Measurements from ENCODE around the gene GIT2.

The GIT2 gene

GRCh38 chr12:109926016-109926415 is 70.2 kb downstream of the GIT2 start:
- Histone ChIP-seq H3K4me3 (ENCODE audit: insufficient read depth, low read depth, low read length) (no peak overlapping the region), H3K27me3 (ENCODE audit: control insufficient read depth, insufficient read depth, low read length, poor library complexity, severe bottlenecking) (no peaks in the 10 kb centered on the region), H3K27ac (ENCODE audit: insufficient read depth, low read depth, low read length, poor library complexity, severe bottlenecking) (no peak overlapping the region), H3K36me3 (ENCODE audit: control insufficient read depth, insufficient read depth, low read length) (no peaks in the 10 kb centered on the region), H3K4me1 (ENCODE audit: control insufficient read depth, insufficient read depth, low read length) (no peaks in the 10 kb centered on the region), H3K9me3 (ENCODE audit: control insufficient read depth, low read length) (no peaks in the 10 kb centered on the region)
- 85 to 87% methylated on average over 8 of the region's 8 CpGs for WGBS, 2 experiments

- Histone ChIP-seq H3K4me1 (ENCODE audit: control insufficient read depth, insufficient read depth, low read length) (no peaks in the 10 kb centered on the region), H3K27ac (ENCODE audit: insufficient read depth, low read depth, low read length, poor library complexity, severe bottlenecking) (no peak overlapping the region), H3K36me3 (ENCODE audit: control insufficient read depth, insufficient read depth, low read length) (no peaks in the 10 kb centered on the region), H3K27me3 (ENCODE audit: control insufficient read depth, insufficient read depth, low read length, poor library complexity, severe bottlenecking) (no peaks in the 10 kb centered on the region), H3K9me3 (ENCODE audit: control insufficient read depth, low read length) (no peaks in the 10 kb centered on the region), H3K4me3 (ENCODE audit: insufficient read depth, low read depth, low read length) (no peak overlapping the region)
- WGBS, 2 experiments, result 83 to 87% methylated on average over 20 of the region's 20 CpGs
Measured at GRCh38 chr12:109925185-109925840, 70.9 kb downstream of the GIT2 start.

- H3K4me1 ChIP-seq (ENCODE audit: control insufficient read depth, insufficient read depth, low read length), result no peaks in the 10 kb centered on the region
- WGBS, 2 experiments, result 88 to 89% methylated on average over 17 of the region's 17 CpGs
- no peaks in the 10 kb centered on the region for H3K27me3 ChIP-seq (ENCODE audit: control insufficient read depth, insufficient read depth, low read length, poor library complexity, severe bottlenecking)
- no peak overlapping the region for H3K27ac ChIP-seq (ENCODE audit: insufficient read depth, low read depth, low read length, poor library complexity, severe bottlenecking)
- H3K36me3 ChIP-seq (ENCODE audit: control insufficient read depth, insufficient read depth, low read length), result no peaks in the 10 kb centered on the region
- no peaks in the 10 kb centered on the region for H3K9me3 ChIP-seq (ENCODE audit: control insufficient read depth, low read length)
- H3K4me3 ChIP-seq (ENCODE audit: insufficient read depth, low read depth, low read length), result no peak overlapping the region
Measured at GRCh38 chr12:109923481-109924245, 72.5 kb downstream of the GIT2 start.

DNA sequence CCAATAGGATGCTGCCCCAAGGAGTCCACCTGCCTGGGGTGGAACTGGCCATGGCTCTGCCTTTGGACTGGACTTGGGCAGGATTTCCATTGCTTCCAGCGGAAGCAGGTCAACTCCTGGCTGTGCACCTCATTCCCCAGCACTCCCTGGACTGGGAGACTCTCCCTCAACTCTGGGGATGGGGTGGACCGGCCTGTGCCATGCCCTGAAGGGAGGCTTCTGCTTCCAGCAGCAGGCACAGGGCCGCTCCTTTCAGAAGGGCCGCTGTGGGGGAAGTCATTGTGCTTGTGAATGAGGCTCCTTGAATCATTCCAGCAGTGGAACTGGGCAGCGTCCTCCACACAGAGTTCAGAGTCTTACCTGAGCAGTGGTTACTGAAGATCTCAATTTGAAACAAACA is 73.1 kb downstream of the GIT2 start:
- 87 to 88% methylated on average over 5 of the region's 5 CpGs for WGBS, 2 experiments
- no peaks in the 10 kb centered on the region for H3K4me1 ChIP-seq (ENCODE audit: control insufficient read depth, insufficient read depth, low read length)
- no peaks in the 10 kb centered on the region for H3K9me3 ChIP-seq (ENCODE audit: control insufficient read depth, low read length)
- peaks cover 2% of the 10 kb centered on the region for H3K36me3 ChIP-seq (ENCODE audit: control insufficient read depth, insufficient read depth, low read length)
- no peaks in the 10 kb centered on the region for H3K27me3 ChIP-seq (ENCODE audit: control insufficient read depth, insufficient read depth, low read length, poor library complexity, severe bottlenecking)
- H3K27ac ChIP-seq (ENCODE audit: insufficient read depth, low read depth, low read length, poor library complexity, severe bottlenecking), result no peak overlapping the region
- no peak overlapping the region for H3K4me3 ChIP-seq (ENCODE audit: insufficient read depth, low read depth, low read length)

- no peaks in the 10 kb centered on the region for H3K9me3 ChIP-seq (ENCODE audit: control insufficient read depth, low read length)
- H3K27ac ChIP-seq (ENCODE audit: insufficient read depth, low read depth, low read length, poor library complexity, severe bottlenecking), result no peak overlapping the region
- 84 to 94% methylated on average over 4 of the region's 4 CpGs for WGBS, 2 experiments
- no peaks in the 10 kb centered on the region for H3K4me1 ChIP-seq (ENCODE audit: control insufficient read depth, insufficient read depth, low read length)
- H3K27me3 ChIP-seq (ENCODE audit: control insufficient read depth, insufficient read depth, low read length, poor library complexity, severe bottlenecking), result no peaks in the 10 kb centered on the region
- no peak overlapping the region for H3K4me3 ChIP-seq (ENCODE audit: insufficient read depth, low read depth, low read length)
- peaks cover 4% of the 10 kb centered on the region for H3K36me3 ChIP-seq (ENCODE audit: control insufficient read depth, insufficient read depth, low read length)
Measured at GRCh38 chr12:109921982-109922381, 74.2 kb downstream of the GIT2 start.

- H3K27me3 ChIP-seq (ENCODE audit: control insufficient read depth, insufficient read depth, low read length, poor library complexity, severe bottlenecking), result no peaks in the 10 kb centered on the region
- 92% methylated on average over 11 of the region's 11 CpGs for WGBS, 2 experiments
- H3K4me3 ChIP-seq (ENCODE audit: insufficient read depth, low read depth, low read length), result no peak overlapping the region
- H3K36me3 ChIP-seq (ENCODE audit: control insufficient read depth, insufficient read depth, low read length), result peaks cover 11% of the 10 kb centered on the region
- no peaks in the 10 kb centered on the region for H3K9me3 ChIP-seq (ENCODE audit: control insufficient read depth, low read length)
- no peaks in the 10 kb centered on the region for H3K4me1 ChIP-seq (ENCODE audit: control insufficient read depth, insufficient read depth, low read length)
- no peak overlapping the region for H3K27ac ChIP-seq (ENCODE audit: insufficient read depth, low read depth, low read length, poor library complexity, severe bottlenecking)
Measured at GRCh38 chr12:109920261-109920780, 75.8 kb downstream of the GIT2 start.

DNA sequence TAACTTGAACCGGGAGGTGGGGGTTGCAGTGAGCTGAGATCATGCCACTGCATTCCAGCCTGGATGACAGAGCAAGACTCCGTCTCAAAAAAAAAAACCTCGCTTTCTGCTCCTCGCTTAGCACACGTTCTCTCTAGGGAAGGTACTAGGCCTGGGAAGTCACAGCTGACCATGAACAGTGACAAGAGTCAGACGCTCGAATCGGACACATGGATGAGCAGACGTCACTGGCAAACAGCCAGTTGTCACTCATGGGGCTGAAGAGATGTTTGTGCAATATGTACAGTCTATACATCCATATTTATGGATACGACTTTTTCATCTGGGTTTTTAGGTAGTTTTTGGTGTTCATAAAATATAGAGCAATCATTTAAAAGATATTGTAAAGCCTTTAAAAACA is 76.7 kb downstream of the GIT2 start:
- 96 to 97% methylated on average over 9 to 10 of the region's 10 CpGs for WGBS, 2 experiments
- Histone ChIP-seq H3K27me3 (ENCODE audit: control insufficient read depth, insufficient read depth, low read length, poor library complexity, severe bottlenecking) (no peaks in the 10 kb centered on the region), H3K9me3 (ENCODE audit: control insufficient read depth, low read length) (no peaks in the 10 kb centered on the region), H3K4me1 (ENCODE audit: control insufficient read depth, insufficient read depth, low read length) (no peaks in the 10 kb centered on the region), H3K36me3 (ENCODE audit: control insufficient read depth, insufficient read depth, low read length) (peaks cover 16% of the 10 kb centered on the region), H3K4me3 (ENCODE audit: insufficient read depth, low read depth, low read length) (no peak overlapping the region), H3K27ac (ENCODE audit: insufficient read depth, low read depth, low read length, poor library complexity, severe bottlenecking) (no peak overlapping the region)

DNA sequence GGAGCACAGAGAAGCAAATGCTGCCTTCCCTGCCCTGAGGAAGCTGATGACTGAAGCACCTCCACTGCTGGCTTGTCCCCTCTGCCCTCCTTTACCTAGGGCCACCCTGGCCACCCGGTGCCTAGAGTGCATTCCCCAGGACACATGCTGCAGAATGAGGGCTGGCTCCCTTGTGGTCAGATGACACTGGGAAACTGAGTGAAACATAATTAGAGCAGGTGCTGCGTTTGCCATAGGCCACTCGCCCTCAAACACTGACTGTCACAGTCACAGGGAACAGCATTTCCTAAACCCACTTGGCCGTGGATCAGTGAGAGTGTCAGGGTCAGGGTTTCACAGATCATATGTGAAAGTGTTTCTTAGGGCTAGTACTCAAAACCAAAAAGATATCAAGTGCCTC is 80.1 kb downstream of the GIT2 start:
- Histone ChIP-seq H3K27me3 (ENCODE audit: control insufficient read depth, insufficient read depth, low read length, poor library complexity, severe bottlenecking) (no peaks in the 10 kb centered on the region), H3K9me3 (ENCODE audit: control insufficient read depth, low read length) (no peaks in the 10 kb centered on the region), H3K36me3 (ENCODE audit: control insufficient read depth, insufficient read depth, low read length) (peaks cover 16% of the 10 kb centered on the region), H3K4me3 (ENCODE audit: insufficient read depth, low read depth, low read length) (no peak overlapping the region), H3K4me1 (ENCODE audit: control insufficient read depth, insufficient read depth, low read length) (no peaks in the 10 kb centered on the region), H3K27ac (ENCODE audit: insufficient read depth, low read depth, low read length, poor library complexity, severe bottlenecking) (no peak overlapping the region)
- 94% methylated on average over 4 of the region's 4 CpGs for WGBS, 2 experiments

GRCh38 chr12:109915171-109916040 is 80.8 kb downstream of the GIT2 start:
- no peak overlapping the region for H3K4me3 ChIP-seq (ENCODE audit: insufficient read depth, low read depth, low read length)
- no peaks in the 10 kb centered on the region for H3K4me1 ChIP-seq (ENCODE audit: control insufficient read depth, insufficient read depth, low read length)
- WGBS, 2 experiments, result 92 to 94% methylated on average over 26 of the region's 26 CpGs
- H3K27ac ChIP-seq (ENCODE audit: insufficient read depth, low read depth, low read length, poor library complexity, severe bottlenecking), result no peak overlapping the region
- no peaks in the 10 kb centered on the region for H3K9me3 ChIP-seq (ENCODE audit: control insufficient read depth, low read length)
- no peaks in the 10 kb centered on the region for H3K27me3 ChIP-seq (ENCODE audit: control insufficient read depth, insufficient read depth, low read length, poor library complexity, severe bottlenecking)
- peaks cover 16% of the 10 kb centered on the region for H3K36me3 ChIP-seq (ENCODE audit: control insufficient read depth, insufficient read depth, low read length)

GRCh38 chr12:109914461-109914860 is 81.7 kb downstream of the GIT2 start:
- WGBS, 2 experiments, result 93 to 94% methylated on average over 16 of the region's 16 CpGs
- no peaks in the 10 kb centered on the region for H3K4me1 ChIP-seq (ENCODE audit: control insufficient read depth, insufficient read depth, low read length)
- peaks cover 16% of the 10 kb centered on the region for H3K36me3 ChIP-seq (ENCODE audit: control insufficient read depth, insufficient read depth, low read length)

More at GRCh38 chr12:109914461-109914860, 81.7 kb downstream of the GIT2 start:
- H3K9me3 ChIP-seq (ENCODE audit: control insufficient read depth, low read length), result no peaks in the 10 kb centered on the region
- H3K4me3 ChIP-seq (ENCODE audit: insufficient read depth, low read depth, low read length), result no peak overlapping the region
- no peak overlapping the region for H3K27ac ChIP-seq (ENCODE audit: insufficient read depth, low read depth, low read length, poor library complexity, severe bottlenecking)
- H3K27me3 ChIP-seq (ENCODE audit: control insufficient read depth, insufficient read depth, low read length, poor library complexity, severe bottlenecking), result no peaks in the 10 kb centered on the region

Measured in ectodermal cell (in vitro differentiated cells).